Aorta (tissue), 5 donors: ENCODE measurements around the gene HRH2. TPM values are rescaled to one million over a fixed set of nuclear protein-coding genes. Genes with fewer than 3 reads are reported as not detected.

Source experiments
- ATAC-seq: fragments of 200-7000 bp; cut with Tn5 transposase; one replicate; pipeline ENCODE4 v1.9.1; 2022; ENCODE audit warnings: moderate library complexity; ENCODE audit not compliant: low FRiP score
- DNase-seq, 2 donors: peaks; one replicate each; pipeline ENCODE4 v3.0.0-alpha.2; 2020
- H3K27ac ChIP-seq, 2 donors: one replicate each; pipeline ENCODE4 v1.5.1; 2013; ENCODE audit warnings: low read length in 2 of 2, mild to moderate bottlenecking in 2 of 2, moderate library complexity in 2 of 2, control low read depth in 1 of 2, inconsistent platforms in 1 of 2, low read depth in 1 of 2
- H3K27me3 ChIP-seq, 2 donors: one replicate each; pipeline ENCODE4 v1.6.1; 2013; ENCODE audit warnings: control low read depth in 1 of 2, low read length in 1 of 2, mild to moderate bottlenecking in 1 of 2, moderate library complexity in 1 of 2; ENCODE audit not compliant: insufficient read depth in 2 of 2, control insufficient read depth in 1 of 2
- H3K36me3 ChIP-seq, 2 donors: one replicate each; pipeline ENCODE4 v1.6.1; 2013; ENCODE audit warnings: control low read depth in 1 of 2, low read length in 1 of 2, mild to moderate bottlenecking in 1 of 2; ENCODE audit not compliant: insufficient read depth in 2 of 2, control insufficient read depth in 1 of 2
- H3K4me1 ChIP-seq, 2 donors: one replicate each; pipeline ENCODE4 v1.6.1; 2013; ENCODE audit warnings: low read length in 2 of 2, control low read depth in 1 of 2, mild to moderate bottlenecking in 1 of 2, moderate library complexity in 1 of 2; ENCODE audit not compliant: insufficient read depth in 2 of 2, control insufficient read depth in 1 of 2
- H3K4me3 ChIP-seq, 2 donors: one replicate each; pipeline ENCODE4 v1.5.1; 2013; ENCODE audit warnings: low read length in 2 of 2, control low read depth in 1 of 2, mild to moderate bottlenecking in 1 of 2
- H3K9me3 ChIP-seq: one replicate; pipeline ENCODE4 v1.6.1; 2013; ENCODE audit warnings: mild to moderate bottlenecking, low read length; ENCODE audit not compliant: control insufficient read depth
- WGBS, 2 donors: extraction: QIAGEN DNeasy Blood & Tissue Kit; methylation state at CpG; one replicate each; pipeline ENCODE4 v1.1.7; 2013; 5-methylcytosine and 5-hydroxymethylcytosine counted together
- intact Hi-C, 2 donors: fragments of 100-400 bp; cut with DNase I; formaldehyde crosslinking; loops; one replicate each; pipeline versions ENCODE4 v1.14.2 to v1.15.0; 2022
- polyA plus RNA-seq, 2 donors: library from polyadenylated mRNA; stranded (reverse); fragments of 200-250 nt; gene quantifications; one replicate each; pipeline ENCODE4 v1.2.3, GENCODE V29; 2013
- total RNA-seq, 2 donors: library from RNA; stranded (reverse); fragmentation: NEBNext Ultra II Directional; extraction: Animal tissue kit (Norgen Biotek cat#: 25700); gene quantifications; one replicate each; pipeline ENCODE4 v1.2.1, GENCODE V29; 2021
- donor health status: healthy with polysubstance abuse.
- donor health status: Bipolar disorder and iron deficiency.
- donor health status: DM: no; HTN: no; CAD: no.
- donor health status: DM: no; HTN: no; CAD: no.
- donor health status: DM: yes; HTN: yes; CAD: no.

HRH2 gene
- total and polyA plus RNA-seq, 4 donors: 1.1 to 15.3 (median 7.4) TPM

DNA sequence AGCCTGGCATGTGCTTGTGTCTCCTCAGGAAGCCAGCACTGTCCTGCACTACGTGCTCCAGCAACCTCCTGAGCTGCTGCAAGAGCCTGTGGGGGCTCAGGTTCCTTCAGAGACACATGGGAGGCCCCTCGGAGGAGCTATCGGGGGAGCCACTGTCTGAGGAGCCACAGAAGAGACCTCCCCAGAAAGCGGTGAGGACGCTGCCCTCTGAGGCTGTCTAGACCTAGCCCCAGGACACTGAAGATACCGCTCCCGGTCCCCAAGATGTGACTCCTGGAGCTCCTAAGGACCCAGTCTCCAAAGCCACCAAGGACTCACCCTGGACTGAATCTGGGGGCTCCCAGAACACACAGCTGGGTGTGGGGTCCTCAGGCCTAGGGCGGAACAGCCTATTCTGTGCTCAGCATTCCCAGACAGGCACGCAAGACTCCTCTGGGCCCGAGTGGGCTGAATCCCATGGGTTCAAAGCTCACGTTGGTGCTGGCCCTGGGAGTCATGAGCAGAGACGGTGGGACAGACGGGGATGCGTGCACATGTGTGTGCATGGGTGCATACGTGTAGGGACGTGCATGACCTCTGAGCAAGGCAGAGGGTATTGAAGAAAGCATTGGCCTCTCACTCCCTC is 50.0 kb downstream of the HRH2 start:
- Histone ChIP-seq H3K4me1 (no peaks in the 10 kb centered on the region), H3K4me3 (no peak overlapping the region), H3K27me3 (no peaks in the 10 kb centered on the region), H3K9me3 (no peaks in the 10 kb centered on the region), H3K36me3 (no peaks in the 10 kb centered on the region), H3K27ac (no peak overlapping the region)
- intact Hi-C loops: no loop called here
- DNase-seq (peak in 1 of 2 donors; percentile 43), ATAC-seq (no peak)
- 95 to 97% methylated on average over 16 of the region's 16 CpGs for WGBS, 2 donors

DNA sequence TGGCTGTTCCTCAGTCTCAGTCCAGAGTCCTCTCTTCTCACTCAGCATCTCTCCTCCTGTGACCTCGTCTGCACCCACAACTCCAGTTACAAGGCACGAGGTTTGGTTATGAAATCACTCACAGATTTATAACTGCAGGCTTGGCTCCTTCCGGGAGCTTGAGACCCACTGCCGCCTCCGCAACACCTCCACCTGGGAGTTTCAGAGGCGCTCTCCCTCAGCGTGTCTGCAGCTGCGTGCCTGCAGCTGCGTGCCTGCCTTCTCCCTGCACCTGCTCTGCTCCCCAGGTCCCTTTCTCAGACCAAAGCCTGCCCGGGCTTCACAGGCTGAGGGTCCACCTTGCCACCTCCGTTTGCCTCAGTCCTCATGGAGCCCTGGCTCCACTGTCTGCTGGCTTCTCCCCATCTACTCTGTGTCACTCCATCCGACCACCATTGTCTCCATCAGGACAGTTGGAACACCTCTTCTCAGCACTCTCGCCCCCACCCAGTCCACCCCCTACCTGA is 51.5 kb downstream of the HRH2 start:
- H3K27ac ChIP-seq: no peak overlapping the region
- ATAC-seq: no peak

DNA sequence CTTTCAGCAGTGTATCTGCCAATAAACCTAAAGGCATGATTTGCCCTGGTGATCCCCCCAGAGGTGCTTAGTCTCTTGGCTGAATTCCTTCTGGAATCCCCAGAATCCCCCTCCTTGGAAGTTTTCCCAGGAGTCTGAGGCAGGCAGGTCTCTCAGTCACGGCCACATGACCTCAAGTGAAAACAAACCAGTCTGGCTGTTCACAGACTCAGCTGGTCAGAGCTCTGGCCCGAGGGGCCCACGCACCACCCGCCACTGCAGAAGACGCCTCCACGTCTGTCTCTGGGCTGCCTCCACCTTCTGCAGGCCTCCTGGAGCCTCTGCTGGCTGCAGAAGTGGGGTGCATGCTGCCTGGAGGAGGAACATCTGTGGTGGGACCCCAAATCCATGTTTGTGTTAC is 52.5 kb downstream of the HRH2 start:
- no peak overlapping the region for H3K4me3 ChIP-seq
- H3K36me3 ChIP-seq: no peaks in the 10 kb centered on the region
- intact Hi-C loops: no loop called here
- ATAC-seq (no peak), DNase-seq (peak; percentile 48 to 59)
- no peak overlapping the region for H3K27ac ChIP-seq
- H3K9me3 ChIP-seq: peaks cover 3% of the 10 kb centered on the region
- 6 to 9% methylated on average over 6 of the region's 6 CpGs for WGBS, 2 donors
- H3K27me3 ChIP-seq: no peaks in the 10 kb centered on the region
- no peaks in the 10 kb centered on the region for H3K4me1 ChIP-seq

More for the DNA sequence above, 51.5 kb downstream of the HRH2 start:
- no peaks in the 10 kb centered on the region for H3K27me3 ChIP-seq
- DNase-seq: peak in 1 of 2 donors; percentile 28
- no peaks in the 10 kb centered on the region for H3K4me1 ChIP-seq
- no peak overlapping the region for H3K4me3 ChIP-seq
- H3K9me3 ChIP-seq: peaks cover 3% of the 10 kb centered on the region
- WGBS, 2 donors: 76% methylated on average over 13 of the region's 13 CpGs
- no peaks in the 10 kb centered on the region for H3K36me3 ChIP-seq
- intact Hi-C loops: no loop called here

DNA sequence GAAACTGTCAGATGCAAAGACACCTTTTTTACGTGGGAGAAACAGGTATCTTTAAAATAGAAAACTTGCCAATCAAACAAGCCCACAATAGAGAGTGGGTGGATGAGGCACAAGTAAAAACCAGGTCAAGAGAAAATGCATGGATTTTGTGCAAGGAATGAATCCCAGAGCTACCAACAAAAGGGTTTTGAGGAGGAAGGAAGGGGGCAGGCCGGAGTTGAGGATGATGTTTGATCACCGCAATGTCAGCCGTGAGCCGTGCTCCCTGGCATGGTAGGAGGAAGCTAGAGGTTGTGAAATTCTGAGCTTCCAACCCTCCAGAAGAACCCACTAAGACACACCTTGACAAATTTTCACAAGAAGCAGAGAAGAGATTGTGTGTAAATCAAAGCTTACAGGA is 53.2 kb downstream of the HRH2 start:
- WGBS, 2 donors: 86 to 88% methylated on average over 5 of the region's 5 CpGs
- no peak for DNase-seq
- ATAC-seq: no peak
- no peak overlapping the region for H3K27ac ChIP-seq
- peaks cover 6% of the 10 kb centered on the region for H3K9me3 ChIP-seq
- no peaks in the 10 kb centered on the region for H3K4me1 ChIP-seq
- no peak overlapping the region for H3K4me3 ChIP-seq
- intact Hi-C loops: no loop called here
- no peaks in the 10 kb centered on the region for H3K27me3 ChIP-seq
- H3K36me3 ChIP-seq: no peaks in the 10 kb centered on the region

DNA sequence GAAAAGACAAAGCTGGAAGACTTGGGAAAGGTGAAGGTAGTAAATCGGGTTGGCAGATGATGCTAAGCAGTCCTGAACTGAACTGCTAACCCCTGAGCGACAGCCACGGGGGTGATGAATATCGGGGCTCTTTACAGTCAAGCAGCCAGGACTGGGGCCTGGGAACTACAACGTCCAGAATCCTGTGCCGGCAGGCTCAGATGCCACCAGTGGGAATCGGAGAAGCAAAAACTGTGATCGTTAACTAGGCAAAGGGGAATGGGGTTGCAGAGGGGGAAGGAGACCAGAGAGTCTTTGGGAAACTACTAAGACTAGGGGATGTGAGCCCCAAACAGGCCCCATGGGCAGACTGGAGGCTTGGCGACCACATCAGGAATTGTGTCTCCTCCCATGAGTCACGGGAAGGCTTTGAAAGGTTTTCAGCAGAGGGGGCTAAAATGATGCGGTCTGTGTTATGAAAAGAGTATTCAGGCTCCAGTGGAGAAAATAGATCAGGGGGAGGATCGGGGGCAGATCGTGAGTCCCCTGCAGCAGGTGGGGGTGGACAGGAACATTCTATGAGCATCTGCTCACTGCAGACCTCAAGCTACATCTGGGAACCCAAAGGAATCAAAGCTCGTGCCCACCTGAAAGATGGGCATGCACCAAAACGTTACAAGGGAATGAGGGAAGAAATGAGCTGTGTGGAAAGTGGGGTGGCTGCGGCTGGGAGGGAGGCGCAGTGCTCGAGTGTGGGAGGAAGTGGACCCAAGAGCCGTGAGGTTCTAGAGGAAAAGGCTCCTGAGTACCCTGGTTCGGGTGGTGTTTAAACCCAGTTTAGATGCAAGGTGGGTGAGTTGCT is 53.8 kb downstream of the HRH2 start:
- DNase-seq: peak; percentile 40 to 57
- Histone ChIP-seq H3K9me3 (peaks cover 7% of the 10 kb centered on the region), H3K27ac (no peak overlapping the region), H3K27me3 (no peaks in the 10 kb centered on the region), H3K4me3 (no peak overlapping the region), H3K4me1 (no peaks in the 10 kb centered on the region), H3K36me3 (no peaks in the 10 kb centered on the region)
- 92 to 94% methylated on average over 20 of the region's 20 CpGs for WGBS, 2 donors
- no peak for ATAC-seq
- intact Hi-C loops: no loop called here

DNA sequence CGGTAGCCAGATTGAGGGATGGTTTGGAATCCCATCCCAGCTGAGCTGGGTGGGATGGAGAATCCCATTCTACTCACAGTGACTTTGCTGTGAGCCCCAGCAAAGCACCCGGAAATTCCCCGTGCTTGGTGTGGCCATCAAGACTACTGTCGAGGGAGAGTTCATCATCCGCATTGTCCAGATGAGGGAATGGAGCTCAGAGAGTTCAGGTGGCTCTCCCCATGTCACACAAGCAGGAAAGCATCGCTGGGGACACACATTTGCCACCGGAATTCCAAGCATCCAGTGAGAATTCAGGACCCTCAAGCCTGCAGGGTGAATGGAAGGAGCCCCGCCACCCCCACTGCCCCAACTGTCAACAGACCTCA is 54.4 kb downstream of the HRH2 start:
- WGBS, 2 donors: 90 to 91% methylated on average over 8 of the region's 8 CpGs
- intact Hi-C loops: no loop called here
- Histone ChIP-seq H3K4me3 (no peak overlapping the region), H3K4me1 (no peaks in the 10 kb centered on the region), H3K27ac (no peak overlapping the region), H3K9me3 (peaks cover 9% of the 10 kb centered on the region), H3K36me3 (no peaks in the 10 kb centered on the region), H3K27me3 (no peaks in the 10 kb centered on the region)
- ATAC-seq: no peak
- DNase-seq: peak in 1 of 2 donors; percentile 22

DNA sequence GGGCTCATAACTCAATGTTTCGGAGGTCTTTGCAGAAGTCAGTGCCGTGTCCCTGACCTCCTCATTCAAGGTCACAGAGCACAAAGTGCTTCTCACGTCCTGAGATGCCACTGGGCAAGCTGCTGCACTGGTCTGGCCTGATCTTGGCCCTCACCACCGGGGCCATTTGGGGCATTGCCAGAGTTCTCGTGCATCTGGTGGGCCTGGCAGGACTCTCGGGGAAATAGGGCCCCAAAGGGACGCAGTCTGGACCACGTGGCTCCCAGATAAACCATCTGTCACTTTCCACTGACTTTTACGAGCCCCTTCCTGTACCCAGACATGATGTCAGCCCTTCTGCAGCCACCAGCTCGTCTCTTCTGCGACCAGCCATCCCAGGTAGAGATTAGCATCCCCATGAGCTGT is 54.8 kb downstream of the HRH2 start:
- H3K27me3 ChIP-seq: no peaks in the 10 kb centered on the region
- intact Hi-C loops: no loop called here
- DNase-seq (peak in 1 of 2 donors; percentile 45), ATAC-seq (no peak)
- WGBS, 2 donors: 10% methylated on average over 11 of the region's 11 CpGs
- H3K4me1 ChIP-seq: no peaks in the 10 kb centered on the region
- H3K27ac ChIP-seq: no peak overlapping the region
- no peak overlapping the region for H3K4me3 ChIP-seq
- H3K9me3 ChIP-seq: peaks cover 10% of the 10 kb centered on the region
- H3K36me3 ChIP-seq: no peaks in the 10 kb centered on the region

DNA sequence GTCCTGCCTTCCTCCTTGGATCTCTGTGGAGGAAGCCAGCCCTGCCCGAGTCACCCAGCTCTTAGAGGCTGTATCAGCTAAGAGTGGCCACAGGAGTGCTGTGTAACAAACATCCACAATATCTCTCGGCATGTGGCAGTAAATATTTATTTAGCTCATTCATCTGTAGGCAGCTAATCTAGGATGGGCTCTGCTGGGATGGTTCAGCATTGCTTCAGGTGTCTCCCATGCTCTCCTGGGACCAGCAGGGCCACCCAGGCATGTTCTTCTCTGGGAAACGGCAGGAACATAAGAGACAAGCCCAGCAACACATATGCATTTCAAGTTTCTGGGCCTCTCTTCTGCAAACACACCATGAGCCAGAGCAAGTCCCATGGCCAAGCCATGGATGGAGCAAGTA is 56.1 kb downstream of the HRH2 start:
- WGBS, 2 donors: 96 to 97% methylated on average over 3 of the region's 3 CpGs
- H3K4me3 ChIP-seq: no peak overlapping the region
- H3K27me3 ChIP-seq: no peaks in the 10 kb centered on the region
- H3K27ac ChIP-seq: no peak overlapping the region
- peaks cover 11% of the 10 kb centered on the region for H3K9me3 ChIP-seq
- ATAC-seq (no peak), DNase-seq (no peak)
- no peaks in the 10 kb centered on the region for H3K36me3 ChIP-seq
- H3K4me1 ChIP-seq: no peaks in the 10 kb centered on the region
- intact Hi-C loops: no loop called here
